DOHH2 (cell line): ENCODE data around the gene LTB.

Experiments
- CTCF ChIP-seq: fragments of 200-600 bp; sonication (generic); IDR thresholded peaks from one replicate; pipeline ENCODE4 v1.5.1; 2014; ENCODE audit warnings: antibody characterized with exemption, mild to moderate bottlenecking, low read depth, low read length; ENCODE audit not compliant: poor library complexity, severe bottlenecking
- EZH2phosphoT487 ChIP-seq: fragments of 200-600 bp; sonication (generic); IDR thresholded peaks from 2 replicates; pipeline ENCODE4 v1.6.1; 2017; ENCODE audit warnings: borderline replicate concordance, mild to moderate bottlenecking, antibody characterized with exemption, low read length, moderate library complexity, mixed read lengths

- TF ChIP-seq CTCF, result no peak
- TF ChIP-seq EZH2phosphoT487, result no peak
These were observed 24.0 kb downstream of the LTB start for GRCh38 chr6:31558318-31558625.
